Lower leg skin (tissue), 3 donors: ENCODE measurements around the gene COMT.

Experiments
- POLR2A ChIP-seq, 2 donors: fragments of 450-650 bp; IDR thresholded peaks; one replicate each; pipeline ENCODE4 v1.6.1; 2016 to 2017; ENCODE audit warnings: antibody characterized with exemption in 2 of 2, mild to moderate bottlenecking in 1 of 2, moderate library complexity in 1 of 2
- TF ChIP-seq, protein P1 (sequence below), 3 donors: fragments of 450-650 bp; IDR thresholded peaks; one replicate each; pipeline ENCODE4 v1.5.1; 2016; ENCODE audit warnings: antibody characterized with exemption in 3 of 3, mild to moderate bottlenecking in 3 of 3, moderate library complexity in 2 of 3

- TF ChIP-seq, protein P1, sequence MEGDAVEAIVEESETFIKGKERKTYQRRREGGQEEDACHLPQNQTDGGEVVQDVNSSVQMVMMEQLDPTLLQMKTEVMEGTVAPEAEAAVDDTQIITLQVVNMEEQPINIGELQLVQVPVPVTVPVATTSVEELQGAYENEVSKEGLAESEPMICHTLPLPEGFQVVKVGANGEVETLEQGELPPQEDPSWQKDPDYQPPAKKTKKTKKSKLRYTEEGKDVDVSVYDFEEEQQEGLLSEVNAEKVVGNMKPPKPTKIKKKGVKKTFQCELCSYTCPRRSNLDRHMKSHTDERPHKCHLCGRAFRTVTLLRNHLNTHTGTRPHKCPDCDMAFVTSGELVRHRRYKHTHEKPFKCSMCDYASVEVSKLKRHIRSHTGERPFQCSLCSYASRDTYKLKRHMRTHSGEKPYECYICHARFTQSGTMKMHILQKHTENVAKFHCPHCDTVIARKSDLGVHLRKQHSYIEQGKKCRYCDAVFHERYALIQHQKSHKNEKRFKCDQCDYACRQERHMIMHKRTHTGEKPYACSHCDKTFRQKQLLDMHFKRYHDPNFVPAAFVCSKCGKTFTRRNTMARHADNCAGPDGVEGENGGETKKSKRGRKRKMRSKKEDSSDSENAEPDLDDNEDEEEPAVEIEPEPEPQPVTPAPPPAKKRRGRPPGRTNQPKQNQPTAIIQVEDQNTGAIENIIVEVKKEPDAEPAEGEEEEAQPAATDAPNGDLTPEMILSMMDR (IDR thresholded peaks at IDR 0.05): no peak
- no peak for TF ChIP-seq POLR2A (IDR thresholded peaks at IDR 0.05)
Measured at GRCh38 chr22:20001082-20001638, 59.6 kb downstream of the COMT start.
